Measurements from ENCODE around the gene ARHGEF17.

ARHGEF17 gene

GRCh38 chr11:73267122-73267846, 40.8 kb upstream of the ARHGEF17 start:
- Histone ChIP-seq H3K9me2 (replicated peaks; ENCODE audit: insufficient read depth, low read length) (no peaks in the 10 kb centered on the region), H3K4me2 (ENCODE audit: low read depth, low read length) (no peak overlapping the region), H3K27me3 (replicated peaks; ENCODE audit: insufficient read depth, low read length) (no peaks in the 10 kb centered on the region), H3K36me3 (replicated peaks; ENCODE audit: insufficient read depth, low read length) (no peaks in the 10 kb centered on the region), H3K4me1 (ENCODE audit: low read length) (peaks cover 33% of the 10 kb centered on the region), H3K27ac (ENCODE audit: low read length) (no peak overlapping the region), H3F3A (ENCODE audit: insufficient read depth, low read length) (peaks cover 26% of the 10 kb centered on the region), H4K20me1 (ENCODE audit: insufficient read depth, low read length) (no peaks in the 10 kb centered on the region), H3K79me2 (ENCODE audit: low read length) (no peaks in the 10 kb centered on the region), H3K9ac (ENCODE audit: low read length) (no peak overlapping the region), H3K9me3 (replicated peaks; ENCODE audit: insufficient read depth, low read length) (no peaks in the 10 kb centered on the region), H2AFZ (ENCODE audit: low read length) (no peak overlapping the region), H3K4me3 (ENCODE audit: low read length) (no peak overlapping the region)
- TF ChIP-seq EZH2 (optimal IDR thresholded peaks at IDR 0.05; ENCODE audit: low read depth, low read length) = no peak
- TF ChIP-seq, protein P1, sequence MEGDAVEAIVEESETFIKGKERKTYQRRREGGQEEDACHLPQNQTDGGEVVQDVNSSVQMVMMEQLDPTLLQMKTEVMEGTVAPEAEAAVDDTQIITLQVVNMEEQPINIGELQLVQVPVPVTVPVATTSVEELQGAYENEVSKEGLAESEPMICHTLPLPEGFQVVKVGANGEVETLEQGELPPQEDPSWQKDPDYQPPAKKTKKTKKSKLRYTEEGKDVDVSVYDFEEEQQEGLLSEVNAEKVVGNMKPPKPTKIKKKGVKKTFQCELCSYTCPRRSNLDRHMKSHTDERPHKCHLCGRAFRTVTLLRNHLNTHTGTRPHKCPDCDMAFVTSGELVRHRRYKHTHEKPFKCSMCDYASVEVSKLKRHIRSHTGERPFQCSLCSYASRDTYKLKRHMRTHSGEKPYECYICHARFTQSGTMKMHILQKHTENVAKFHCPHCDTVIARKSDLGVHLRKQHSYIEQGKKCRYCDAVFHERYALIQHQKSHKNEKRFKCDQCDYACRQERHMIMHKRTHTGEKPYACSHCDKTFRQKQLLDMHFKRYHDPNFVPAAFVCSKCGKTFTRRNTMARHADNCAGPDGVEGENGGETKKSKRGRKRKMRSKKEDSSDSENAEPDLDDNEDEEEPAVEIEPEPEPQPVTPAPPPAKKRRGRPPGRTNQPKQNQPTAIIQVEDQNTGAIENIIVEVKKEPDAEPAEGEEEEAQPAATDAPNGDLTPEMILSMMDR (IDR thresholded peaks at IDR 0.05; ENCODE audit: low read length) = no peak
- TF ChIP-seq EZH2phosphoT487 (IDR thresholded peaks at IDR 0.05; ENCODE audit: low read length) = no peak
- DNase-seq = no peak

DNA sequence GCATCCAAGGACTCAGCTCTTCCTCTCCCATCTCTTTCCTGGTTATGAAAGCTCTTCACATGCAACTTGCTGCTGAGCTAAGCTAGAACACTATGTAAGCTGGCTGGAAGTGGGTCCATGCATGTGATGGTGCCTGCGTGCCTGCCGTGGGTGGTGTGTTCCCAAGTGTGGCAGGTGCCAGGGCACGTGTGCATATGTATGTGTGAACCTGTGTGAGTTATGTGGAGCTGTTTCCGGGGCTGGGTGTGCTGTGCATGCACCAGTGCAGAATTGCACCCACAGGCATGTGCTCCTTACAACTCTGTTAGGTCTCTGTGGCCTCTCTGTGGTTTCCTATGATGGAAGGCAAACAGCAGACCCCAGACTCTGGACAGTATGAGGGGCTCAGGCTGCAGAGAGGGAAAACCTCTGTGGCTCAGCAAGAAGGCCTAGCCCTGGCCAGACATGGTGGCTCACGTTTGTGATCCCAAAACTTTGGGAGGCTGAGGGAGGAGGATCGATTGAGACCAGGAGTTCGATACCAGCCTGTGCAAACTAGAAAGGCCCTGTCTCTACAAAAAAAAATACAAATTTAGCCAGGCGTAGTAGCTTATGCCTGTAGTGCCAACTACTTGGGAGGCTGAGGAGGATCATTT, 40.1 kb upstream of the ARHGEF17 start:
- Histone ChIP-seq H3F3A (ENCODE audit: insufficient read depth, low read length) (peaks cover 33% of the 10 kb centered on the region), H3K36me3 (replicated peaks; ENCODE audit: insufficient read depth, low read length) (no peaks in the 10 kb centered on the region), H3K9me2 (replicated peaks; ENCODE audit: insufficient read depth, low read length) (no peaks in the 10 kb centered on the region), H3K27ac (ENCODE audit: low read length) (no peak overlapping the region), H3K27me3 (replicated peaks; ENCODE audit: insufficient read depth, low read length) (no peaks in the 10 kb centered on the region), H4K20me1 (ENCODE audit: insufficient read depth, low read length) (no peaks in the 10 kb centered on the region), H3K4me2 (ENCODE audit: low read depth, low read length) (no peak overlapping the region), H3K9ac (ENCODE audit: low read length) (no peak overlapping the region), H2AFZ (ENCODE audit: low read length) (no peak overlapping the region), H3K79me2 (ENCODE audit: low read length) (no peaks in the 10 kb centered on the region), H3K4me1 (ENCODE audit: low read length) (peaks cover 39% of the 10 kb centered on the region), H3K9me3 (replicated peaks; ENCODE audit: insufficient read depth, low read length) (no peaks in the 10 kb centered on the region), H3K4me3 (ENCODE audit: low read length) (no peak overlapping the region)
- no peak for DNase-seq
- TF ChIP-seq EZH2phosphoT487 (IDR thresholded peaks at IDR 0.05; ENCODE audit: low read length) (no peak), EZH2 (optimal IDR thresholded peaks at IDR 0.05; ENCODE audit: low read depth, low read length) (no peak)

- no peak overlapping the region for H3K9ac ChIP-seq (ENCODE audit: low read length)
- no peaks in the 10 kb centered on the region for H4K20me1 ChIP-seq (ENCODE audit: insufficient read depth, low read length)
- peaks cover 46% of the 10 kb centered on the region for H3K4me1 ChIP-seq (ENCODE audit: low read length)
- H2AFZ ChIP-seq (ENCODE audit: low read length) = no peak overlapping the region
- peaks cover 40% of the 10 kb centered on the region for H3F3A ChIP-seq (ENCODE audit: insufficient read depth, low read length)
- H3K4me3 ChIP-seq (ENCODE audit: low read length) = no peak overlapping the region
- H3K9me3 ChIP-seq (replicated peaks; ENCODE audit: insufficient read depth, low read length) = no peaks in the 10 kb centered on the region
- H3K27me3 ChIP-seq (replicated peaks; ENCODE audit: insufficient read depth, low read length) = no peaks in the 10 kb centered on the region
- H3K79me2 ChIP-seq (ENCODE audit: low read length) = no peaks in the 10 kb centered on the region
- no peak for TF ChIP-seq EZH2phosphoT487 (IDR thresholded peaks at IDR 0.05; ENCODE audit: low read length)
- TF ChIP-seq EZH2 (optimal IDR thresholded peaks at IDR 0.05; ENCODE audit: low read depth, low read length) = no peak
- TF ChIP-seq, protein P1 (IDR thresholded peaks at IDR 0.05; ENCODE audit: low read length) = no peak
- no peak overlapping the region for H3K4me2 ChIP-seq (ENCODE audit: low read depth, low read length)
- no peak for DNase-seq
- H3K9me2 ChIP-seq (replicated peaks; ENCODE audit: insufficient read depth, low read length) = no peaks in the 10 kb centered on the region
- H3K36me3 ChIP-seq (replicated peaks; ENCODE audit: insufficient read depth, low read length) = no peaks in the 10 kb centered on the region
- H3K27ac ChIP-seq (ENCODE audit: low read length) = no peak overlapping the region
Observed at GRCh38 chr11:73268671-73269271, 39.3 kb upstream of the ARHGEF17 start.

All from MM.1S (cell line).